Activated naive CD8-positive, alpha-beta T cell treated with anti-CD3 and anti-CD28 coated beads, Interleukin-2, amount 10 ng/mL, durations not matched to agents 7 days and 5 days (primary cell): ENCODE data around the gene CHPF2. TPM values are rescaled to one million over a fixed set of nuclear protein-coding genes. Genes with fewer than 3 reads are reported as not detected.

ENCODE experiments used
- ATAC-seq: fragments of 150-1000 bp; cut with Tn5 transposase; one replicate; pipeline ENCODE4 v1.10.0; 2021; ENCODE audit warnings: low read depth, moderate library complexity
- POLR2A ChIA-PET: fragments of 350-600 bp; sonication (Branson Sonifier 250); formaldehyde crosslinking; loops from one replicate; lab custom pipeline; 2021; ENCODE audit warnings: antibody characterized with exemption; lab: Charles Lee
- DNase-seq: peaks from one replicate; pipeline ENCODE4 v3.0.0; 2021
- H3K27ac Mint-ChIP-seq: one replicate; pipeline ENCODE4 v1.8.0; 2022; ENCODE audit warnings: mild to moderate bottlenecking, mixed read lengths
- H3K27me3 Mint-ChIP-seq: one replicate; pipeline ENCODE4 v1.8.0; 2022; ENCODE audit warnings: mild to moderate bottlenecking, moderate library complexity, mixed read lengths
- H3K36me3 Mint-ChIP-seq: one replicate; pipeline ENCODE4 v1.8.0; 2021; ENCODE audit warnings: mild to moderate bottlenecking, mixed read lengths
- H3K4me1 Mint-ChIP-seq: one replicate; pipeline ENCODE4 v1.8.0; 2021; ENCODE audit warnings: mixed read lengths
- H3K4me3 Mint-ChIP-seq: one replicate; pipeline ENCODE4 v1.8.0; 2022; ENCODE audit warnings: mild to moderate bottlenecking, moderate library complexity, mixed read lengths
- H3K9me3 Mint-ChIP-seq: one replicate; pipeline ENCODE4 v1.8.0; 2021; ENCODE audit warnings: mixed read lengths
- total RNA-seq, 2 experiments: library from RNA; stranded (reverse); gene quantifications; one replicate each; pipeline ENCODE4 v1.2.3, GENCODE V29; 2021

Gene CHPF2
- total RNA-seq = 10 to 100 TPM; 44.3 to 48.4 TPM

GRCh38 chr7:151232091-151232916 is at the start of gene CHPF2:
CHPF2 (plus strand) TSS chr7:151232483; CDS start chr7:151234012, 1,529 bp downstream.
- Mint-ChIP-seq H3K9me3 (no peaks in the 10 kb centered on the region), H3K4me1 (peaks cover 20% of the 10 kb centered on the region), H3K4me3 (peak within 1 kb of the TSS; percentile 99), H3K27me3 (peaks cover 6% of the 10 kb centered on the region), H3K36me3 (no peaks in the 10 kb centered on the region), H3K27ac (peak within 1 kb of the TSS; percentile 99)
- DNase-seq (peak; percentile 91), ATAC-seq (peak; percentile 88)
- POLR2A ChIA-PET = interaction anchor here (0.6 to 3.6 kb wide), 9 partner anchors 9 to 109 kb away, joined by 3 to 39 read pairs (median 4); partner anchors contain the start of gene NUB1

- no peaks in the 10 kb centered on the region for H3K9me3 Mint-ChIP-seq
- ATAC-seq = no peak
- POLR2A ChIA-PET = no interaction called here
- no peak overlapping the region for H3K27ac Mint-ChIP-seq
- H3K27me3 Mint-ChIP-seq = peaks cover 22% of the 10 kb centered on the region
- H3K36me3 Mint-ChIP-seq = no peaks in the 10 kb centered on the region
- DNase-seq = peak; percentile 8
- H3K4me1 Mint-ChIP-seq = no peaks in the 10 kb centered on the region
- H3K4me3 Mint-ChIP-seq = no peak overlapping the region
Measured at GRCh38 chr7:151185762-151186639, 46.3 kb upstream of the CHPF2 start.

- no peak within 1 kb of the TSS for H3K27ac Mint-ChIP-seq
- no peaks in the 10 kb centered on the region for H3K36me3 Mint-ChIP-seq
- H3K4me3 Mint-ChIP-seq = no peak within 1 kb of the TSS
- POLR2A ChIA-PET = interaction anchor here (0.7 kb wide), 1 partner anchor 275 kb away, joined by 3 read pairs; no protein-coding TSS in a partner anchor
- peaks cover 21% of the 10 kb centered on the region for H3K27me3 Mint-ChIP-seq
- no peaks in the 10 kb centered on the region for H3K4me1 Mint-ChIP-seq
- DNase-seq = no peak
- H3K9me3 Mint-ChIP-seq = no peaks in the 10 kb centered on the region
- ATAC-seq = no peak
Measured at GRCh38 chr7:151186640-151187408, 45.5 kb upstream of the CHPF2 start, which contains the start of gene ASB10. ASB10 (minus strand) TSS chr7:151187250; CDS start chr7:151187130, 120 bp downstream.

GRCh38 chr7:151187409-151188251 is 44.7 kb upstream of the CHPF2 start:
- Mint-ChIP-seq H3K9me3 (no peaks in the 10 kb centered on the region), H3K36me3 (no peaks in the 10 kb centered on the region), H3K27ac (no peak overlapping the region), H3K27me3 (peaks cover 15% of the 10 kb centered on the region), H3K4me3 (no peak overlapping the region), H3K4me1 (no peaks in the 10 kb centered on the region)
- ATAC-seq = no peak
- no peak for DNase-seq
- POLR2A ChIA-PET = interaction anchor here (0.7 kb wide), 1 partner anchor 276 kb away, joined by 3 read pairs; no protein-coding TSS in a partner anchor

- no peaks in the 10 kb centered on the region for H3K4me1 Mint-ChIP-seq
- H3K4me3 Mint-ChIP-seq = no peak overlapping the region
- H3K27ac Mint-ChIP-seq = no peak overlapping the region
Measured at GRCh38 chr7:151188252-151188542, 44.1 kb upstream of the CHPF2 start.

GRCh38 chr7:151189038-151189437 is 43.2 kb upstream of the CHPF2 start:
- Mint-ChIP-seq H3K4me1 (no peaks in the 10 kb centered on the region), H3K27me3 (peaks cover 15% of the 10 kb centered on the region), H3K36me3 (no peaks in the 10 kb centered on the region), H3K4me3 (no peak overlapping the region), H3K9me3 (no peaks in the 10 kb centered on the region), H3K27ac (no peak overlapping the region)
- DNase-seq (no peak), ATAC-seq (no peak)
- POLR2A ChIA-PET = no interaction called here

More at GRCh38 chr7:151188252-151188542, 44.1 kb upstream of the CHPF2 start:
- no peak for ATAC-seq
- POLR2A ChIA-PET = no interaction called here
- Mint-ChIP-seq H3K9me3 (no peaks in the 10 kb centered on the region), H3K36me3 (no peaks in the 10 kb centered on the region), H3K27me3 (peaks cover 15% of the 10 kb centered on the region)
- no peak for DNase-seq

GRCh38 chr7:151191544-151191943 is 40.7 kb upstream of the CHPF2 start:
- Mint-ChIP-seq H3K36me3 (no peaks in the 10 kb centered on the region), H3K9me3 (no peaks in the 10 kb centered on the region), H3K4me3 (no peak overlapping the region), H3K27ac (no peak overlapping the region), H3K27me3 (peaks cover 24% of the 10 kb centered on the region), H3K4me1 (peaks cover 10% of the 10 kb centered on the region)
- POLR2A ChIA-PET = no interaction called here
- no peak for ATAC-seq
- no peak for DNase-seq

GRCh38 chr7:151192002-151192539 is 40.2 kb upstream of the CHPF2 start:
- no peak overlapping the region for H3K27ac Mint-ChIP-seq
- no peaks in the 10 kb centered on the region for H3K36me3 Mint-ChIP-seq
- H3K4me3 Mint-ChIP-seq = no peak overlapping the region
- peaks cover 24% of the 10 kb centered on the region for H3K27me3 Mint-ChIP-seq
- no peak for ATAC-seq
- DNase-seq = no peak
- peaks cover 10% of the 10 kb centered on the region for H3K4me1 Mint-ChIP-seq
- H3K9me3 Mint-ChIP-seq = no peaks in the 10 kb centered on the region
- POLR2A ChIA-PET = no interaction called here

- DNase-seq (no peak), ATAC-seq (no peak)
- no peak overlapping the region for H3K4me3 Mint-ChIP-seq
- no peaks in the 10 kb centered on the region for H3K36me3 Mint-ChIP-seq
- no peak overlapping the region for H3K27ac Mint-ChIP-seq
- no peaks in the 10 kb centered on the region for H3K9me3 Mint-ChIP-seq
- peaks cover 21% of the 10 kb centered on the region for H3K27me3 Mint-ChIP-seq
- POLR2A ChIA-PET = no interaction called here
- H3K4me1 Mint-ChIP-seq = peaks cover 10% of the 10 kb centered on the region
Measured at GRCh38 chr7:151193203-151193978, 38.9 kb upstream of the CHPF2 start.

GRCh38 chr7:151194188-151194587 is 38.1 kb upstream of the CHPF2 start:
- no peak for DNase-seq
- Mint-ChIP-seq H3K9me3 (no peaks in the 10 kb centered on the region), H3K36me3 (no peaks in the 10 kb centered on the region), H3K4me1 (peaks cover 10% of the 10 kb centered on the region), H3K4me3 (no peak overlapping the region), H3K27me3 (peaks cover 19% of the 10 kb centered on the region), H3K27ac (no peak overlapping the region)
- POLR2A ChIA-PET = no interaction called here
- ATAC-seq = peak; percentile 52

GRCh38 chr7:151195616-151196450 is 36.5 kb upstream of the CHPF2 start:
- no peak for ATAC-seq
- Mint-ChIP-seq H3K27me3 (peaks cover 9% of the 10 kb centered on the region), H3K9me3 (no peaks in the 10 kb centered on the region), H3K4me1 (peaks cover 10% of the 10 kb centered on the region), H3K36me3 (no peaks in the 10 kb centered on the region), H3K27ac (no peak overlapping the region), H3K4me3 (no peak overlapping the region)
- POLR2A ChIA-PET = interaction anchor here (0.5 kb wide), 1 partner anchor 60 kb away, joined by 3 read pairs; no protein-coding TSS in a partner anchor
- no peak for DNase-seq
